K562 (cell line): ENCODE results near the gene CCSER1. TPM values are rescaled to one million over a fixed set of nuclear protein-coding genes. Genes with fewer than 3 reads are reported as not detected.
"Not testable (repeated sequence)": the region's sequence is repeated elsewhere in the genome, so short reads cannot be mapped to it uniquely, and the experiment has no call there.

Experiments
- ATAC-seq: fragments of 200-7000 bp; cut with Tn5 transposase; 3 replicates; pipeline ENCODE4 v1.9.1; 2020; ENCODE audit warnings: moderate library complexity
- BruUV-seq: library from RNA; stranded (reverse); fragments of 400-500 nt; replicated peaks from 2 replicates; lab custom pipeline; 2021; lab: Mats Ljungman, UMichigan
- CTCF ChIA-PET: fragments of 300-600 bp; formaldehyde crosslinking; extraction: SDS; loops from one replicate; lab custom pipeline; 2021; ENCODE audit warnings: low intra/inter-chr PET ratio; lab: Yijun Ruan, JAX
- POLR2A ChIA-PET: fragments of 300-600, 350-650 bp; sonication (Branson Sonifier 250); formaldehyde crosslinking; extraction: SDS; loops from one replicate; lab custom pipeline; 2021; ENCODE audit warnings: antibody characterized with exemption, inconsistent platforms; lab: Yijun Ruan, JAX
- DNase-seq, 4 experiments: peaks; one replicate each; pipeline versions ENCODE4 v3.0.0 to v3.0.0-alpha.2; 2011 to 2018; ENCODE audit warnings: low spot score in 3 of 4, mixed read lengths in 3 of 4; ENCODE audit errors: extremely low read depth in 1 of 4
- FAIRE-seq: peaks from 2 replicates; lab custom pipeline; 2011; peaks lifted over from hg19 to GRCh38; lab: Jason Lieb, UNC
- H2AFZ ChIP-seq: 2 replicates; pipeline ENCODE4 v1.6.0; 2011; ENCODE audit warnings: low read depth, low read length, control low read depth, inconsistent platforms
- H3K27ac ChIP-seq: fragments of 200-600 bp; 3 replicates; pipeline ENCODE4 v1.8.0; 2011; ENCODE audit warnings: low read depth, mild to moderate bottlenecking, control low read depth, inconsistent platforms, low read length, moderate library complexity, mixed read lengths; ENCODE audit errors: extremely low read depth
- H3K27me3 ChIP-seq, 2 experiments: fragments of 300-600 bp in 1 of 2; 2 replicates in 1 of 2; 3 replicates in 1 of 2; pipeline versions ENCODE4 v1.6.0 to v1.8.0; 2011; ENCODE audit warnings: inconsistent platforms in 2 of 2, low read length in 2 of 2, mild to moderate bottlenecking in 1 of 2, mixed read lengths in 1 of 2, moderate library complexity in 1 of 2; ENCODE audit not compliant: control insufficient read depth in 2 of 2, insufficient read depth in 2 of 2
- H3K36me3 ChIP-seq: fragments of 300-600 bp; 3 replicates; pipeline ENCODE4 v1.8.0; 2011; ENCODE audit warnings: mild to moderate bottlenecking, low read length, inconsistent platforms; ENCODE audit not compliant: control insufficient read depth, insufficient read depth
- H3K4me1 ChIP-seq, 2 experiments: fragments of 200-600 bp in 1 of 2; replicated peaks in 1 of 2; 2 replicates in 1 of 2; 3 replicates in 1 of 2; pipeline versions ENCODE4 v1.5.1 to v1.8.0; 2011; ENCODE audit warnings: inconsistent platforms in 2 of 2, low read length in 2 of 2, mild to moderate bottlenecking in 1 of 2, mixed read lengths in 1 of 2, moderate library complexity in 1 of 2; ENCODE audit not compliant: control insufficient read depth in 2 of 2, insufficient read depth in 2 of 2
- H3K4me2 ChIP-seq: 2 replicates; pipeline ENCODE4 v1.6.1; 2011; ENCODE audit warnings: low read length, control low read depth, inconsistent platforms, mixed read lengths; ENCODE audit not compliant: insufficient read depth
- H3K4me3 ChIP-seq: fragments of 200-600 bp; sonication (generic), shearing (Covaris generic); 2 replicates; pipeline ENCODE4 v1.5.1; 2016; ENCODE audit warnings: control low read depth, inconsistent platforms
- H3K79me2 ChIP-seq: fragments of 200-600 bp; 3 replicates; pipeline ENCODE4 v1.8.0; 2011; ENCODE audit warnings: low read length, inconsistent platforms; ENCODE audit not compliant: control insufficient read depth, insufficient read depth
- H3K9ac ChIP-seq, 2 experiments: 2 replicates each; pipeline versions ENCODE4 v1.6.0 to v1.6.1; 2011; ENCODE audit warnings: low read depth in 2 of 2, low read length in 2 of 2, control low read depth in 1 of 2, inconsistent platforms in 1 of 2, mild to moderate bottlenecking in 1 of 2, mixed read lengths in 1 of 2; ENCODE audit not compliant: insufficient read depth in 1 of 2
- H3K9me1 ChIP-seq: one replicate; pipeline ENCODE4 v1.6.0; 2011; ENCODE audit warnings: inconsistent platforms, mild to moderate bottlenecking, low read length, moderate library complexity; ENCODE audit not compliant: control insufficient read depth, insufficient read depth
- H3K9me3 ChIP-seq: replicated peaks from 2 replicates; pipeline ENCODE4 v1.5.1; 2011; ENCODE audit warnings: low read depth, low read length, inconsistent platforms; ENCODE audit not compliant: control insufficient read depth, insufficient read depth
- H4K20me1 ChIP-seq: replicated peaks from 2 replicates; pipeline ENCODE4 v1.6.1; 2011; ENCODE audit warnings: low read length, inconsistent platforms, mixed read lengths; ENCODE audit not compliant: control insufficient read depth, insufficient read depth
- WGBS: fragments of 100-300 bp; shearing (Covaris generic); methylation state at CpG from one replicate; pipeline ENCODE4 v1.1.6; 2016; ENCODE audit warnings: low coverage, mixed read lengths; ENCODE audit not compliant: insufficient coverage; ENCODE audit errors: missing lambda C conversion rate; 5-methylcytosine and 5-hydroxymethylcytosine counted together
- in situ Hi-C: fragments of 300-500 bp; cut with MboI; formaldehyde crosslinking; loops from 4 replicates; pipeline ENCODE4 v1.15.0; 2018; ENCODE audit warnings: inconsistent platforms, mixed read lengths
- intact Hi-C: fragments of 100-400 bp; cut with micrococcal nuclease; formaldehyde crosslinking; loops from 2 replicates; pipeline ENCODE4 v1.14.2; 2022
- polyA plus RNA-seq, 8 experiments: library from polyadenylated mRNA; depleted of rRNA in 4 of 8; stranded (reverse) in 5 of 8; unstranded in 3 of 8; fragments of >200 nt; fragmentation: Nextera tagmentation in 2 of 8; fragmentation: Illumina TruSeq in 1 of 8; extraction: Ambion mirVana in 2 of 8; extraction: Trizol in 1 of 8; gene quantifications; 2 replicates each; pipeline versions ENCODE4 v1.2.1 to v1.2.3, GENCODE V29; 2011 to 2014; ENCODE audit warnings: inconsistent platforms in 1 of 8, missing spikeins in 1 of 8
- total RNA-seq, 7 experiments: library from RNA; depleted of rRNA in 6 of 7; stranded (reverse); fragments of >200 nt in 6 of 7; fragmentation: Illumina TruSeq in 2 of 7; extraction: Trizol in 2 of 7; gene quantifications; 2 replicates each; pipeline versions ENCODE4 v1.2.1 to v1.2.3, GENCODE V29; 2011 to 2021; ENCODE audit warnings: low replicate concordance in 1 of 7

Gene CCSER1
- total and polyA plus RNA-seq, 9 of the 15 experiments (the other 6 are each of a cell fraction or from before 2014, with no cell fraction given) = not detected

- DNase-seq, H3K9me1 ChIP-seq, POLR2A ChIA-PET, BruUV-seq, H2AFZ ChIP-seq, H3K4me1 ChIP-seq, H3K27me3 ChIP-seq, ATAC-seq, H3K4me2 ChIP-seq, H3K27ac ChIP-seq, in situ Hi-C loops, intact Hi-C loops, CTCF ChIA-PET, H3K4me3 ChIP-seq, H3K9ac ChIP-seq, FAIRE-seq, H3K79me2 ChIP-seq, H3K9me3 ChIP-seq, H4K20me1 ChIP-seq, H3K36me3 ChIP-seq: not testable (repeated sequence)
- 1% methylated on average over 9 of the region's 11 CpGs for WGBS
Observed at GRCh38 chr4:90407897-90408296, 280.7 kb downstream of the CCSER1 start.

DNA sequence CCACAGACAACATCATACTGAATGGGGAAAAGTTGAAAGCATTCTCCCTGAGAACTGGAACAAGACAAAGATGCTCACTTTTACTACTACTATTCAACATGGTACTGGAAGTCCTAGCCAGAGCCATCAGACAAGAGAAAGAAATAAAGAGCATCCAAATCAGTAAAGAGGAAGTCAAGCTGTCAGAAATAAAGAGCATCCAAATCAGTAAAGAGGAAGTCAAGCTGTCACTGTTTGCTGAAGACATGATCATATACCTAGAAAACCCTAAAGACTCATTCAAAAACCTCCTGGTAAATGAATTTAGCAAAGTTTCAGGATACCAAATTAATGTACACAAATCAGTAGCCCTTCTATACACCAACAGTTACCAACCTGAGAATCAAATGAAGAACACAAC lies 285.6 kb downstream of the CCSER1 start:
- in situ Hi-C loops, H3K4me2 ChIP-seq, H3K9me1 ChIP-seq, H3K9ac ChIP-seq, DNase-seq, H3K79me2 ChIP-seq, CTCF ChIA-PET, ATAC-seq, H3K4me3 ChIP-seq, FAIRE-seq, intact Hi-C loops, H3K27ac ChIP-seq, H3K36me3 ChIP-seq, H2AFZ ChIP-seq, H3K4me1 ChIP-seq, H4K20me1 ChIP-seq, H3K27me3 ChIP-seq, BruUV-seq, H3K9me3 ChIP-seq: not testable (repeated sequence)
- POLR2A ChIA-PET = interaction anchor here (0.6 kb wide), 1 partner anchor 140 kb away, joined by 3 read pairs; no protein-coding TSS in a partner anchor
